HG03139 (cell line): ENCODE results near the gene PPP6R3.

ENCODE experiments used
- ATAC-seq: cut with Tn5 transposase; IDR thresholded peaks from one replicate; pipeline ENCODE4 v1.9.1; 2021; ENCODE audit not compliant: unreplicated experiment

Gene PPP6R3

GRCh38 chr11:68488623-68489022, 28.1 kb downstream of the PPP6R3 start:
- no peak for ATAC-seq

GRCh38 chr11:68495220-68495729, 34.7 kb downstream of the PPP6R3 start:
- no peak for ATAC-seq

GRCh38 chr11:68495872-68496271, 35.3 kb downstream of the PPP6R3 start:
- ATAC-seq = no peak

GRCh38 chr11:68497761-68498160, 37.2 kb downstream of the PPP6R3 start:
- ATAC-seq = no peak

GRCh38 chr11:68498321-68498720, 37.8 kb downstream of the PPP6R3 start:
- no peak for ATAC-seq

GRCh38 chr11:68498903-68499883, 38.6 kb downstream of the PPP6R3 start:
- no peak for ATAC-seq

- no peak for ATAC-seq
Observed at GRCh38 chr11:68500206-68500605, 39.7 kb downstream of the PPP6R3 start.

- ATAC-seq = no peak
Observed at GRCh38 chr11:68501813-68502212, 41.3 kb downstream of the PPP6R3 start.

- no peak for ATAC-seq
Observed at GRCh38 chr11:68503251-68503687, 42.7 kb downstream of the PPP6R3 start.

GRCh38 chr11:68503792-68504191, 43.2 kb downstream of the PPP6R3 start:
- ATAC-seq = no peak

- ATAC-seq = no peak
Observed at GRCh38 chr11:68504432-68505066, 44.0 kb downstream of the PPP6R3 start.

- no peak for ATAC-seq
Observed at GRCh38 chr11:68505596-68505995, 45.0 kb downstream of the PPP6R3 start.

- ATAC-seq = no peak
Observed at GRCh38 chr11:68506908-68507307, 46.4 kb downstream of the PPP6R3 start.

GRCh38 chr11:68508425-68508824, 47.9 kb downstream of the PPP6R3 start:
- ATAC-seq = no peak

GRCh38 chr11:68509066-68509465, 48.5 kb downstream of the PPP6R3 start:
- ATAC-seq = no peak

- ATAC-seq = no peak
Observed at GRCh38 chr11:68513930-68514487, 53.5 kb downstream of the PPP6R3 start.

- no peak for ATAC-seq
Observed at GRCh38 chr11:68517121-68517741, 56.7 kb downstream of the PPP6R3 start.

GRCh38 chr11:68518191-68518590, 57.6 kb downstream of the PPP6R3 start:
- no peak for ATAC-seq

GRCh38 chr11:68521969-68522652, 61.6 kb downstream of the PPP6R3 start:
- no peak for ATAC-seq

- no peak for ATAC-seq
Observed at GRCh38 chr11:68523033-68523432, 62.5 kb downstream of the PPP6R3 start.

- no peak for ATAC-seq
Observed at GRCh38 chr11:68523743-68524142, 63.2 kb downstream of the PPP6R3 start.
